Transverse colon (tissue), 4 donors: ENCODE results near the gene SLC45A1. TPM values are rescaled to one million over a fixed set of nuclear protein-coding genes. Genes with fewer than 3 reads are reported as not detected.

Experiments
- DNase-seq: peaks from one replicate; pipeline ENCODE4 v3.0.0-alpha.2; 2019
- H3K27ac ChIP-seq, 4 donors: fragments of 200-600 bp; sonication (generic); 2 replicates each; pipeline ENCODE4 v1.5.1; 2016 to 2018; ENCODE audit warnings: inconsistent platforms in 4 of 4
- H3K27me3 ChIP-seq: fragments of 200-600 bp; sonication (generic); 2 replicates; pipeline ENCODE4 v1.5.1; 2017; ENCODE audit warnings: inconsistent platforms
- H3K36me3 ChIP-seq, 4 donors: fragments of 200-600 bp; sonication (generic); 2 replicates each; pipeline ENCODE4 v1.5.1; 2017 to 2019; ENCODE audit warnings: inconsistent platforms in 4 of 4
- H3K4me1 ChIP-seq, 4 donors: fragments of 200-600 bp; sonication (generic); 2 replicates each; pipeline ENCODE4 v1.5.1; 2017 to 2020; ENCODE audit warnings: inconsistent platforms in 4 of 4
- H3K4me3 ChIP-seq, 4 donors: fragments of 200-600 bp; sonication (generic); 1 replicate in 1 of 4; 2 replicates in 3 of 4; pipeline versions ENCODE4 v1.5.1 to v1.6.1; 2017 to 2019; ENCODE audit warnings: inconsistent platforms in 4 of 4
- H3K9me3 ChIP-seq, 2 donors: fragments of 200-600 bp; sonication (generic); 2 replicates each; pipeline ENCODE4 v1.5.1; 2017 to 2019; ENCODE audit warnings: inconsistent platforms in 2 of 2
- EP300 ChIP-seq: sonication (generic); formaldehyde crosslinking; IDR thresholded peaks from one replicate; pipeline ENCODE4 v1.6.1; 2017; ENCODE audit warnings: antibody characterized with exemption, low read depth
- POLR2A ChIP-seq: fragments of 450-650 bp; IDR thresholded peaks from one replicate; pipeline ENCODE4 v1.6.1; 2016; ENCODE audit warnings: antibody characterized with exemption, mild to moderate bottlenecking, moderate library complexity
- POLR2AphosphoS5 ChIP-seq, 3 donors: sonication (generic); formaldehyde crosslinking; IDR thresholded peaks; one replicate each; pipeline ENCODE4 v1.6.1; 2016; ENCODE audit warnings: antibody characterized with exemption in 3 of 3
- WGBS, 2 donors: methylation state at CpG; one replicate each; pipeline ENCODE4 v1.1.5; 2018; ENCODE audit warnings: low coverage in 1 of 2; 5-methylcytosine and 5-hydroxymethylcytosine counted together
- in situ Hi-C, 4 donors: fragments of 200-750 bp; cut with MboI; loops; one replicate each; pipeline versions ENCODE4 v1.15.0 to v1.15.1; 2017; ENCODE audit warnings: low sequenced_read_pairs in 3 of 4, low pct_ligation_motif_present in 1 of 4, low pct_unique_long_range_greater_than_20kb in 1 of 4
- intact Hi-C: fragments of 100-400 bp; cut with DNase I; formaldehyde crosslinking; loops from one replicate; pipeline ENCODE4 v1.15.1; 2023; ENCODE audit warnings: low total_unique reads
- total RNA-seq, 4 donors: library from RNA; depleted of rRNA; stranded (reverse); fragments of >200 nt; gene quantifications; one replicate each; pipeline ENCODE4 v1.1.0, GENCODE V29; 2016
- TF ChIP-seq, protein P1 (sequence below), 5 experiments: fragments of 200-600 bp in 3 of 5; fragments of 450-650 bp in 2 of 5; sonication (generic) in 3 of 5; IDR thresholded peaks; 1 replicate in 2 of 5; 2 replicates in 3 of 5; pipeline ENCODE4 v1.5.1; 2016 to 2017; ENCODE audit warnings: antibody characterized with exemption in 5 of 5, inconsistent platforms in 3 of 5, mild to moderate bottlenecking in 2 of 5, moderate library complexity in 1 of 5

SLC45A1 gene
- total RNA-seq, 4 donors from 2014 or later = 2.3 to 7.1 (median 4.1) TPM

DNA sequence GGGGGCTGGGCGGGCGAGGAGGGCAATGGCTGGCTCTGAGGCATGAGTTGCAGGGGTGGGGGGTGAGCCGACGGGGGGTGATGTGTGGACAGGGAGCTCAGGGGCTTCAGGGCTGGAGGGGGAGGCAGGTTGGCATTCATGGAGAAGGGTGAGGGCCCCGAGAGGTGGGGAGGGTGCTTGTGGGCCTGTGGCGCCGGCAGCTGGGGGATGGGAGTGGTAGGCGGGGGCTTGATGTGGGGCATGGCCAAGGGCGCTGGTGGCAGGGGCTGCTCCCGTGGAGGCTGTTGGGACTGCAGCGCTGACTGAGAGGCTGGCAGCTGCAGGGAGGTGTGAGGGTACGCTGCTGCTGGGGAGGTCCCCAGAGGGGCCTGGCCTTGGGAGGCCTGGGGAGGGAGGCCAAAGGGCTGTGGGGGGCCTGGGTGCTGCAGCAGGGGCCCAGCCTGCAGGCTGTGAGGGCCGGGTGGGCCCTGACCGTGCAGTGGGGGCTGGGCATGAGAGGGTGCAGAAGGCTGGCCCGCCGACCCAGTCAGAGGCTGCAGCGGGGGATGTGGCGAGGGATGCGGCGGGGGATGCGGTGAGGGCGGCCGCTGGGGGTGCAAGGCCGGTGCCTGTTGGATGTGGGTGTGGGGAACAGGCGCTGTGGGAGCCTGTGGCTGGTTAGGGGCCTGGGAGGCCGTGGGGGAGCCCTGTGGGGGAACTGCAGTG lies 42.7 kb downstream of the SLC45A1 start:
- 94% methylated on average over 19 of the region's 26 CpGs; no CpG with 5 or more reads in 1 of the 2 donors for WGBS, 2 donors
- DNase-seq = no peak
- Histone ChIP-seq H3K36me3 (peaks cover 2 to 59% (median 27%) of the 10 kb centered on the region in 4 donors), H3K27ac (peak overlapping the region in 1 of 4 donors; percentile 25), H3K27me3 (no peaks in the 10 kb centered on the region), H3K4me1 (peaks cover 16 to 26% (median 19%) of the 10 kb centered on the region in 4 donors), H3K9me3 (no peaks in the 10 kb centered on the region), H3K4me3 (no peak overlapping the region)
- intact Hi-C loops = no loop called here
- TF ChIP-seq POLR2AphosphoS5 (IDR thresholded peaks at IDR 0.05) (no peak), POLR2A (no peak), EP300 (no peak)
- TF ChIP-seq, protein P1, sequence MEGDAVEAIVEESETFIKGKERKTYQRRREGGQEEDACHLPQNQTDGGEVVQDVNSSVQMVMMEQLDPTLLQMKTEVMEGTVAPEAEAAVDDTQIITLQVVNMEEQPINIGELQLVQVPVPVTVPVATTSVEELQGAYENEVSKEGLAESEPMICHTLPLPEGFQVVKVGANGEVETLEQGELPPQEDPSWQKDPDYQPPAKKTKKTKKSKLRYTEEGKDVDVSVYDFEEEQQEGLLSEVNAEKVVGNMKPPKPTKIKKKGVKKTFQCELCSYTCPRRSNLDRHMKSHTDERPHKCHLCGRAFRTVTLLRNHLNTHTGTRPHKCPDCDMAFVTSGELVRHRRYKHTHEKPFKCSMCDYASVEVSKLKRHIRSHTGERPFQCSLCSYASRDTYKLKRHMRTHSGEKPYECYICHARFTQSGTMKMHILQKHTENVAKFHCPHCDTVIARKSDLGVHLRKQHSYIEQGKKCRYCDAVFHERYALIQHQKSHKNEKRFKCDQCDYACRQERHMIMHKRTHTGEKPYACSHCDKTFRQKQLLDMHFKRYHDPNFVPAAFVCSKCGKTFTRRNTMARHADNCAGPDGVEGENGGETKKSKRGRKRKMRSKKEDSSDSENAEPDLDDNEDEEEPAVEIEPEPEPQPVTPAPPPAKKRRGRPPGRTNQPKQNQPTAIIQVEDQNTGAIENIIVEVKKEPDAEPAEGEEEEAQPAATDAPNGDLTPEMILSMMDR (IDR thresholded peaks at IDR 0.05) = no peak
- in situ Hi-C loops = no loop called here

DNA sequence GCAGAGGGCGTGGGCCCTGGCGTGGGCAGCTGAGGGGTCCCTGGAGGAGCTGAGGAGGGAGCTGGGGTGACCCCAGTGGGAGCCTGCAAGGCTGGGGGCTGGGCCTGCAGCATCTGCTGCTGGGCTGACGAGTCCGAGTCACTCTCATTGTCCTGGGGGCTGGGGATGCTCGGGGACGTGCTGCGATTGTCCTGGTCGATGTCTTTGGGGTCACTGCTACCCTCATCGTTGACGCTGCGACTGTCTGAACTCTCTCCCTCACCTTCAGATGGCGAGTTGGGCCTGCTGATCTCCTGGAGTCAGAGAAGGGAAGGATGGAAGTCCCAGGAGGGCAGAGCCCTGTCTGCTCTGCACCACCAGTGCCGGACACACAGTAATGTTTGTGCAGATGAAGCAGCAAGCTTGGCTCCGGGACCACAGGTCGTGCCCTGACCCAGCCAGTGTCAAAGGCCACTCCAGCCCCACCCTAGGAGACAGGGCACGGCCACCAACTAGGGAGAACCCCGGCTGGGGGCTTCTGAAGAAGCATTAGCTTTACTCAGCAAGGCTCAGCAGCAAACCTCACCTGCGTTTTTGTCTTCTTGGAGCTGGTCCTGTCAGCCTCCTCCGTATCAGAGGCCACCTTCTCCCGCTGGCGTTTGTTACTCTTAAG lies 43.4 kb downstream of the SLC45A1 start:
- TF ChIP-seq EP300 (no peak), POLR2A (no peak), POLR2AphosphoS5 (IDR thresholded peaks at IDR 0.05) (no peak)
- TF ChIP-seq, protein P1 (IDR thresholded peaks at IDR 0.05) = no peak
- no peak overlapping the region for H3K4me3 ChIP-seq
- H3K9me3 ChIP-seq = no peaks in the 10 kb centered on the region
- H3K27me3 ChIP-seq = no peaks in the 10 kb centered on the region
- in situ Hi-C loops = no loop called here
- H3K36me3 ChIP-seq = peaks cover 0 to 52% (median 24%) of the 10 kb centered on the region in 4 donors
- intact Hi-C loops = no loop called here
- no peak for DNase-seq
- H3K4me1 ChIP-seq = peaks cover 17 to 27% (median 19%) of the 10 kb centered on the region in 4 donors
- 91 to 100% methylated on average over 1 to 18 of the region's 21 CpGs for WGBS, 2 donors
- H3K27ac ChIP-seq = peak overlapping the region in 1 of 4 donors; percentile 5

DNA sequence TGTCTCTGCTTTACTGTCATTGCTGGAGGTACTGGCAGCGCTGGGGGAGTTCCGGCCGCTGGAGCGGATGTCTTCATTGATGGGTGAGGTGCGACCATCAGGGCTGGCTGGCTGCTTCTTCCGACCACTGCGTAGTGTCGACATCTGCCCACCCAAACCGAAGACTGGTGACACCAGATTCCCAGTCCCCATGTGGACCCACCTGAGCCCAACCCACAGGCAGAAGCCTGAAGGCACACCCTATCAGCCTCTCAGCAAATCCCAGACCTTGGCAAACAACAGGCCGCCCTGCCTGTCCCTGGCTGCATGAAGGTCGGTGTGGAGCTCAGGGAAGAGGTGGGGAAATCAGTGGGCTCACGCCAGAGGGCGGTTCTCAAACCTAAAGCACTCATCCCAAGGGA lies 44.8 kb downstream of the SLC45A1 start:
- intact Hi-C loops (no loop called here), in situ Hi-C loops (no loop called here)
- peaks cover 20 to 34% (median 24%) of the 10 kb centered on the region in 4 donors for H3K4me1 ChIP-seq
- DNase-seq = no peak
- peak overlapping the region in 3 of 4 donors; percentile 36 to 58 (median 55) for H3K27ac ChIP-seq
- TF ChIP-seq EP300 (no peak), POLR2AphosphoS5 (IDR thresholded peaks at IDR 0.05) (no peak), POLR2A (no peak)
- TF ChIP-seq, protein P1 (IDR thresholded peaks at IDR 0.05) = no peak
- no peaks in the 10 kb centered on the region for H3K27me3 ChIP-seq
- no peak overlapping the region for H3K4me3 ChIP-seq
- peaks cover 0 to 43% (median 22%) of the 10 kb centered on the region in 4 donors for H3K36me3 ChIP-seq
- WGBS, 2 donors = 92% methylated on average over 13 of the region's 13 CpGs; no CpG with 5 or more reads in 1 of the 2 donors
- no peaks in the 10 kb centered on the region for H3K9me3 ChIP-seq

DNA sequence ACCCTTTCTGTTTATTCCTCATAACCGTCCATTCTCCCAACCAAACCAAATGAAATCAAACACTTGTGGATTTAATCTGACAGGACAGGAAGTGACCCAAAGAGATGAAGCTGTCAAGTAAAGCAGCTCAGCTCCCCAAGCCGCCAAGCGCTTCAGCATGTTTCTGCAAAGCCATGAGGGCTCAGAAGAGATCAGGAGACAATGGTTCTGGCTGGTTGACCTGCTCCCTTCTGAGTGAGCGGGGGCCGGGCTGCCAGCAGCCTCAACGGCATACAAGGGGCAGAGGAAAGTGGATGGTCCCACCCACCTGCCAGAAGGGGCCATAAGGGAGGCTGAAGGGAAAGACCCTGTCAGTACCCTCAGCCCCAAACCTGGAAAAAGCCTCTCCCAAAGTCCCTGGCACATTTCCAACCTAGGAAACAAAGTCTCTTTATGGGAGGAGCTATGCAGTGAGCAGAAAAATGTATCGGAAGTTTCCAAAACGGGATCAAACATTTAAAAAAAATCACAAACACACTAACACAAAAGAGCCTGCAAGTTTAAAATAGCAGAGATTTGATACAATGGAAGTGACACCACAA lies 45.4 kb downstream of the SLC45A1 start:
- WGBS, 2 donors = 73 to 83% methylated on average over 5 to 8 of the region's 8 CpGs
- H3K9me3 ChIP-seq = no peaks in the 10 kb centered on the region
- peak overlapping the region; percentile 36 to 58 (median 51) for H3K27ac ChIP-seq
- peaks cover 20 to 40% (median 25%) of the 10 kb centered on the region in 4 donors for H3K4me1 ChIP-seq
- no peak for TF ChIP-seq POLR2AphosphoS5 (IDR thresholded peaks at IDR 0.05)
- no peak for TF ChIP-seq POLR2A
- TF ChIP-seq, protein P1 (IDR thresholded peaks at IDR 0.05) = no peak
- no peak for DNase-seq
- intact Hi-C loops = no loop called here
- in situ Hi-C loops = no loop called here
- no peaks in the 10 kb centered on the region for H3K27me3 ChIP-seq
- H3K36me3 ChIP-seq = peaks cover 0 to 40% (median 18%) of the 10 kb centered on the region in 4 donors
- H3K4me3 ChIP-seq = no peak overlapping the region
